Ureter (tissue), 1 donor: ENCODE measurements around the gene ATP7B. TPM values are rescaled to one million over a fixed set of nuclear protein-coding genes. Genes with fewer than 3 reads are reported as not detected.
"Not testable (repeated sequence)": the region's sequence is repeated elsewhere in the genome, so short reads cannot be mapped to it uniquely, and the experiment has no call there.

ENCODE experiments used
- DNase-seq: peaks from one replicate; pipeline ENCODE4 v3.0.0-alpha.2; 2020; ENCODE audit warnings: low spot score
- total RNA-seq: library from RNA; stranded (reverse); gene quantifications from one replicate; pipeline ENCODE4 v1.2.4, GENCODE V29; 2023
- donor health status: DM: yes; HTN: yes; CAD: no.

The ATP7B gene
- total RNA-seq, 1 donor from 2014 or later = 9.5 TPM

DNA sequence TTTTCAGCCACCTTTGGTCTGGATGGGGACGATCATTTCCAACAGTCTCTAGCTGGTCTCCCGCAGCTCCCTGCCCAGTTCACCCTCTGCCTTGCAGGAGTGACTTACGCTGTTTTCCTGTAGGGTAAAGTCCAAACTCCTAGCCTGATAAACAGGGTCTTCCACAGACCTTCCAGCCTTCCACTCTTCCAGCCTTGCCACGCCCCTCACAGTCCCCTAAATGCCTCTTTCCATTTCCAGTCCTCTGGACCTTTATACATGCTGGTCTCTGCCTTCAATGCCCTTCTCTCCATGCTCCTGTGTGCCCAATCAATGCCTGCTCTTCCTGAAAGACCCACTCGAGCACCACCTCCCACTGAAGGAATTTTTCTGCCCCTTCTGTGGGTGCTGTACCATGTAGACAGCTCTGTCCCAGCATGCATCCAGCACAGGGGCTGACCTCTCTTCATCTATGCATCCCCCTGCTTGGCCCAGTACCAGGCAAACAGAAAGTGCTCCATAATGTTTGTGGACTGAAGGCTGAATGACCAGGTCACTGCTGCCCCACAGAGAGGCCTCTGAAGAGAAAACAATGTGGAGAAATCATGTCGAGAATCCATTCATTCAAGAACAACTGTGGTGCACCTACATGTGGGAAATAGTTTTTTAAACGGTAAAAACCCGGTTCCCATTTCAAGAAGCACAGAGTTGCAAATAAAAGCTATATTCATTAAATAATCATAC lies 4.6 kb downstream of the ATP7B start:
- DNase-seq = no peak

DNA sequence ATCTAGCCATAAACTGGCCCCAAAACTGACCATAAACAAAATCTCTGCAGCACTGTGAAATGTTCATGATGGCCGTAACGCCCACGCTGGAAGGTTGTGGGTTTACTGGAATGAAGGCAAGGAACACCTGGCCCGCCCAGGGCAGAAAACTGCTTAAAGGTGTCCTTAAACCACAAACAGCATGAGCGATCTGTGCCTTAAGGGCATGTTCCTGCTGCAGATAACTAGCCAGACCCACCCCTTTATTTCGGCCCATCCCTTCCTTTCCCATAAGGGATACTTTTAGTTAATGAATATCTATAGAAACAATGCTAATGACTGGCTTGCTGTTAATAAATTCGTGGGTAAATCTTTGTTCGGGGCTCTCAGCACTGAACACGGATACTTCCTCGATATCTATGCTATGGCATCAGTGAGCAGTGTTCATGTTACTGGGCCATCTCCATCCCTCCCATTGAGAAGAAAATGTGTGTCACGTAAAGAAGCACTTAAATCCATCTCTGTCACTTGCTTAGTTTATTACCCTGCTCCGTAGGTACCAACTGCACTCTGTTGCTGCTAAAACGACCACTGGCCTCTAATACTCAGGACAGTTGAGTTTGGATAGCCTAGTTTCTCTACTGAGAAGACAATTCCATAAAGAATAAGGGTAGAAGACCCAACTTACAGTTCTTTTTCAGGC lies 5.3 kb downstream of the ATP7B start:
- DNase-seq = no peak

DNA sequence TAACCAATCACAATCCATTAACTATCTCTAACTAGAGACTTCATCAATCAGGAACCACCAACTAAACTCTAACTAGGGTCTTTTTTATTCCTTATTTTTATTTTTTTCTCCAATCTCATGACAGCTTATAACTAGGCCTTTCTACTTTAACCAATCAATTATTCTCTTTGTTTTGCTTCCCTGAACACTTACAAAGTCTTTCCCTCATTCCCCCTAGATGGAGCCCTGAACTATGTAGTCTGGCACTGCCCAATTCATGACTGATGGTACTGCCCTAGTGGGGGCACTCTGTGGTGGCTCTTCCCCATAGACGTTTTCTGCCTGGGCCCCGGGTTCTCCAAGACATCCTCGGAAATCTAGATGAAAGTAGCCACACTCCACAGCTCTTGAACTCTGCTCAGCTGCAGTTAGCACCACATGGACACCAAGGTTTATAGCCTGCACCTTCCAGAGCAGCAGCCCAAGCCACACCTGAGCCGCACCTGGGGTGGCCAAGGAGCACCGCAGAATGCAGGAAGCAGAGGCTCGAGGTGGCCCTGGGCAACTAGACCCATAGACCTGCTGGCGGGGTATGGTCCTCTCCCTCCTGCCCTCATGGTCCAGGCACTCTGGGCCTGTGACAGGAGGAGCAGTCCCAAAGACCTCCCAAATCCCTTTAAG lies 6.6 kb downstream of the ATP7B start:
- no peak for DNase-seq

DNA sequence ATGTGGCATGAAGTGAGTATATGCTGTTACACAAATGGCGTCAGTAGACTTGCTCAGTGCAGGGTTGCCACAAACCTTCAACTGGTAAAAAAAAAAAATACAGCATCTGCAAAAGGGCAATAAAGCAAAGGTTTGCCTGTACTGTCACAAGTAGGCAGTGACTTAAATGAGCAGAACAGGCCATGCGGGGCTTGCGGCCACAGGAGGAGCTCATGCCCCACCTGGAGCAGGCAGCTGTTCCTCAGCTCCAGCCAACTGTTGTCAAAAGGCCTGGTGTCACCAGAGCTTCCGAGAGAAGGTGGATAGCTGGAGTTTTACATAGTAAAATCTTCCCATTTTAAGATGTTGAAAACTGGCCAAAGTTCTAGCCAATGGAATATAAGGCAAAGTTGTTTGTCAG lies 7.7 kb downstream of the ATP7B start:
- DNase-seq = no peak

DNA sequence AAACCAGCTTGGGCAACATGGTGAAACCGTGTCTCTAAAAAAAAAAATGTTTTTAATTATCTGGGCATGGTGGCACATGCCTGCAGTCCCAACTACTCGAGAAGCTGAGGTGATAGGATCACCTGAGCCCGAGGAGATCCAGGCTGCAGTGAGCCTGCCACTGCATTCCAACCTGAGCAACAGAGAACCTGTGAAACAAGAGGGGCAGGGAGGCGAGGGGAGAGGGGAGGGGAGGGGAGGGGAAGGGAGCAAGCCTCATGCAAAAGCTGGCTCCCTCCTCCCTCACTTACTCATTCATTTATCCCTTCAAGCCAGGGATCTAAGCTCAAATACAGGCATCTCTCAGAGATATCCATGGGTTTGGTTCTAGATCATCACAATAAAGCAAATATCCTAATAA lies 8.9 kb downstream of the ATP7B start:
- no peak for DNase-seq

DNA sequence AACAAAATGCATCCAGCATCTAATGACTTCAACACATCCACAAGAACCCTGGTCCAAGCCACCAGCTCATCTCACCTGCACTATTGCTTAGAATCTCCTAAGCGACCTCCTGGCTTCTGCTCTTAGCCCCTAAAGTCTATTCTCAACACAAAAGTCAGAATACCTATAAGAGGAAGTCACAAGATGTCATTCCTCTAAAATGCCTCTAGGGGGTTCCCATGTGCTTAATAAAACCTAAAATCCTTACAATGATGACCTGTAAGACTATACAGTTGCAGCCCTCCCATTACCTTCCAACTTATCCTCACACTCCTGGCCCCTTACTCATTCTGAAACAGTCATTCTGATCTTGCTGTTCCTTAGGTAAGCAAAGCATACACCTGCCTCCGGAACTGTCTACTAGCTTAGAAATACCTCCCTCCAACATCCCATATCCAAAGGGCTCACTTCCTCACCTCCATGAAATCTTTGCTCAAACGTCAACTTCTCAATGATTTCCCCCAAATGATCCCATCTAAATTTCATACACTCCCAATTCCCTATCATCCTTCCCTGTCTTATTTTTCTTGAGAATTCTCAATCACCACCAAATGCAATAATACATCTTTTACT lies 10.0 kb downstream of the ATP7B start:
- no peak for DNase-seq

DNA sequence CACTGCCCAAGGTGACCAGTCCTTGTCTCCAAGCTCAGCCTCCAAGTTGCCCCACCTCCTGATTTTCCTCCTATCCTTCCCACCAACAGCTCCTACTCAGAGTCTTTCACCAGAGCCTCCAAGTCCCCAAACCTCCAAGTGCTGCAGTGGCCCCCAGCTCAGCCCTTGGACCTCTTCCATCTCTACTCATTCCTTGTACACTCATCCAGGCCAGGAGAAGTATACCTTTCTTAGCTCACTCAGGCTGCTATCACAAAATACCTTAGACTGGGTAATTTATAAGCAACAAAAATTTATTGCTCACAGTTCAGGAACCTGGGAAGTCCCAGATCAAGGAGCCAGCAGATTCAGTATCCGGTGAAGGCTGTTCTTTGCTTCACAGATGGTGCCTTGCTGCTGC lies 11.3 kb downstream of the ATP7B start:
- DNase-seq = no peak

DNA sequence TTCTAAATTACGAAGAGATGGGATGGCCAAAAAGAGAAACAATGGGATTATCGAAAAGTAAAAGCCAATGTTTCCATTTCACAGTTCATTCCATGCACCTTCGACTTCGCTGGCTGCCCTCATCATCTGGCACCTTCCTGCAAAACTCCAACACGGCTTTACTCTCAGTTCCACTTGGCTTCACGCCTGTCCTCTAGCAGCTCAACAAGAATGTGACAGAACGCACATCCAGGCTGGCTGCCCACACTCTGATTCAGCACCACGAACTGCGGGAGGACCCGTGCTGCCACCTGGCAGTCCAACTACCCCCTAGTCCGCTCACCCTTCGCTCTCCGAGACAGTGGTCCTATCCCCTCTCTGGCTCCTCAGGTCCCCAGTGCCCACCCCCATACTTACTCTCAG lies 11.7 kb downstream of the ATP7B start:
- DNase-seq = peak; percentile 55

DNA sequence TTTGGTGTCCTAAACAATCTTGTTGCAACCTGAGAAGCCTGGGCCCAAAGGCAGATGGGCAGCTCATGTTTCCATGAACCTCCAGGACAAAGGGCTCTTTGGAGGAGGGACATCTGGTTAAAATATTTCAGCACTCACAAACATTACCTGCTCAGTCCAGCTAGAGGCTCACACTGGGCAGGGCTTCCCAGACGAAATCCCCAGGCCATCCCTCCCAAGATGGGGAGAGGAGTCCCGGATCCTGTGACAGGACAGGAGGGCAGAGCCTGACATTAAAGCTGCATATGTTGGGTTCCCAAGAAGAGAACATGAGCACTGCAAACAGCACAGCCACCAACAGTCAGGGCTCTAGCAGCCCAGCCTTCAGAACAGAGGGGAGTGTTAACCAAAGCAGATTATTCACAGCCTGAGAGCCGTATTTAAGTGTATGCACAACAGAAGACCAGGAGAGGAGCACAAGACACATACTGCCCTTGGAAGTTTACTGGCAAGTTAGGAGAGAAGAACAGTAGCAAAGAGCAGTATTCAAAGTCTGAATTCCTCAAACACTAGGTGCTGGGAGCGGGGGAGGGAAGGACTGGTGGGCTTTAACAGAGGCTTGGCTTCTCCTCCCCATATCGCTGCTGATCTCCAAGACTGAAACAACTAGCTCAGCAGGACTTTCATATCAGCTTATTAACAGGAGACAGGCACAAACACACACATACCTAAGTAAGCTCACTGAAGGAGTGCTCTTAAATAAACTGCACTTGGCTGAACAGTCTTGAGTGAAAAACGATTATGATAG lies 12.3 kb downstream of the ATP7B start:
- DNase-seq = no peak

DNA sequence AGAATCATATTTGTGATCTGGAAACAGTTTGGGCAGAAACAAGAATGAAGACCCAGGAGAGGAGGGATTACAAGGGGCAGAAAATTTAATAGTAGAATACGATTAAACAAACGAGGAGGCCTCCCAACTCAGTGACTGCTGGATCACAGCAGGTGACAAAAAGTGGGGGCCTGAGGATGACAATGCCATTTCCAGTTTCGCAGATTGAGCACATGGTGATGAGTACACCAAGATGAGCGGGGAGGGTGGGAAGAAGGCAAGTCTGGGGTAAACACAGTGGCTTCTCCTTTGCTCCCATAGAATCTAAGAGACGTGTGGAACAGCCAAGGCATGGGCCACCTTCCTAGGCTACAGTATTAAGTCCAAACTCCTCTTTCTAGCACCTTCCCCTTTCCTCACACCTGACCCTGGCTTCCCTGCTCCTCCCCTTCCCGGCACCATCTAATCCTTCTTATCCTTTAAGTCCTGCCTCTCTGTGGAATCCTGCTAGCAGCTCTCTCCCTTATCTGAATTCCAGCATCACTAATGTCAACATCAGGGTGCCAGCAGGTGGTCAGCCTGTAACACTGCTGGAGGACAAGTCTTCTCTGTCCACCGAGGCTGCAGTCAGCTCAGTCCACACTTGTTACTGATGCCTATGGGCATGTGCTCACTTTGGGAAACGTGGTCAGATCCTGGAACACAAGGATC lies 13.5 kb downstream of the ATP7B start:
- DNase-seq = no peak

DNA sequence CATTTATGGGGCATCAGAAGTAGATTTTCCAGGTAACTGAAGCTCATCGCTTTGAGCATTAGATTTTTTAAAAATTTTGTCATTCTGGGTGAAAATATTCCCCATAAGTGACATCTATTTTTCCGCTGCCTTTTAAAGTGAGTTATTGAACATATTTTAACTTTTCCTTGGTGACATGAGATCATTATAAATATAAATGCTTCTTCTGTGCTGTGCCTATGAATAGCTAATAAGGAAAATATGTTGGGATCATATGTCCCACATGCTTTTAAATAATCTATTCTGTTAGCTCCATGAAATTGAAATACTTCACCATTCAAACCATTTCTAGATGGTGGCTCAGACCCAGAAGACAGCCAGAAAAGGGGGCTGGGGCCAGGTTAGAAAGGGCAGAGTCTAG lies 14.1 kb downstream of the ATP7B start:
- DNase-seq = no peak

DNA sequence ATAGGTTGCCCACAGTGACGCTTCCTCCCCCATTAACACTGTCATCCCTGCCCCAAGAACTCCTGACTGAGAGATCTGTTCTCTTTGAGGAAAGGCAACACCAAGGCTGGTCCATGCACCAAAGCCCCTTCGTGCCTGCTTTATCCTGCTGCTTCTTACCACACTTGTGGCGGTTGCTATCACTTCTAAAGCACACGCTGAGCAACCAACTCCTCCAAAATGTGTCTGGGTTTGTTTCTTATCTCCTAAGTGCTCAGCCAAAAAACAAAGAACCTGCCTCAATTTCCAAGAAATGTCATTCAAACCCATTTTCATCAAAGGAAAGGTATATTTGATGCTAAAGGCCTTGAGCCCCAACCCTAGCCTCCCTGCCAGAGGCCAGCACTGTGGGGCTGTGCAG lies 14.6 kb downstream of the ATP7B start:
- no peak for DNase-seq

DNA sequence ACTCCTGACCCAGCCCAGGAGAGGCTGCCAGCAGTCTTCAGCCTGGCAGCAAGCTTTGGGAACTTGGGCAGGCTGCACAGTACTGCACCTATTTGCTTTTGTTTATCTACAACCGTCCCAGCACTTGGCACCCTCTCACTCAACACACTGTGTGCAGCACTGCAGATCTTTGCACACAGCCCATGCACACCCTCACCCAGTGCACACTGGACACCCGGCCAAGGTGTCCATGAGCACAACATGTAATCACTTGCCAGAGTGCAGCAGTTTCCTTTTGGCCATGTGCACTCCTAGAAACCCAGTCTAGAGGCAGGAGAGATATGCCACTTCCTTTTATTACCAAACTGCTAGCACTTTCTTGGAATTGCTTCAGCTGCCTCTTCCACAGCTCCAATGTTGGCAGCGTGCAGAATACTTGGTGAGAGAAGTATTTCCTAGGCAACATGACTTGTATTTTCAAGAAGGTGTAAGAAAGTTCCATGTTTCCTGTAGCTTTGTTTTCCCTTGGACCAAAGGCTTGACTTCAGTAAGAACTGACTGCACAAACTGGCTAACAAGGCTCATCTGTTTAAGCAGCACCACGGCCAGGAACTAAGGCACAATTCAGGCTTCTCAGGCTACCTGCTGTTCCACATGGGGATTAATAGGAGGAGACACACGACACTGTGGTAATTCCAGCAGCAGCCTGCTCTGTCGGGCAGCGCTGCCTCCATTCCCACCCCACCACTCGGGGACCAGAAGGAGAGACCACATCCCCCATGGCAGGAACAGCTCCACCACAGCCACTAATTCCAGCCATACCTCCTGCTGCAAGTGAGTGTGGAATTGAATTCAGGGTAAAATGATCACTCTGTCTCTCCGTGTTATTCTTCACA lies 15.3 kb downstream of the ATP7B start:
- DNase-seq = peak; percentile 61

DNA sequence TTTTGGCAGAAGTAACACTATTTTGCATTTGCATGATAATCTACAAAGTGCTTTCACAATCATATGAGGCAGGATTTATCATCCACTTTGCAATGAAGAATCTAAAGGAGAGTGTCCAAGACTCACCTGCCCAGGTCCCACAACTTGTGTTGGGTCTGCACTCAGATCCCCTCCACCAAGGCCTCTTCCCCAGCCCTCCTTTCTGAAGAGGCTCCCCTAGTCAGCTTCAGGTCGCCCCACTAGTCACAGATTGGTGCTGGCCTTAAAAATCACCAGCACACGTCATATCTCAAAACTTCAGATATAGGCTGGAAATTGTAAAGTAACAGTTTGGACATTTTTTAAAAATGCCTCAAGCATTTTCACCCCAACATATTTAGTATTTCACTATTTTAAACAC lies 17.5 kb downstream of the ATP7B start:
- DNase-seq = no peak

DNA sequence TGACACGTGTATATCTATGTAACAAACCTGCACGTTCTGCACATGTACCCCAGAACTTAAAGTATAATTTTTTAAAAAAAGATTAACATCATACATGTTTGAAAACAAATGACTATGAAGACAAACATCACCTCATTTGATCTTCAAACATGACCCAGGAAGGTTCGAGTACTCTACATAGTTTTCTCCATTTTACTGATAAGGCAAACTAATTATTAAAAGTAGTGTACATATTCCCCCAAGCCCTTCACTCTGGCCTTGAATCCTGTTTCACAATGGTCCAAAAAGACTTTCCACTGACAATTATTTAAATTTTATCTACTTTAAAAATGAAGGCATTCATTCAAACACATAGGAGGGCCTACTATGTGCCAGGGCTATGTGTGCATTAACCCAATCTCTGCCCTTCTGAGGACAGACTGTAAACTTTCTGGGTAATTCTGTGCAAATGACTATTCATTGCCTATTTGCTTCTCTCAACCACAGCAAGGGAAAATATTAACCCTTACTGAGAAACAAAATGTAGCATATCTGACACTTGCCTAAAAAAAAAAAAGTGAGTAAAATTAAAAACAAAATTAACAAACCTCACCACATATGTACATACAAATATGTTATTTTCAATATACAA lies 22.1 kb downstream of the ATP7B start:
- no peak for DNase-seq

DNA sequence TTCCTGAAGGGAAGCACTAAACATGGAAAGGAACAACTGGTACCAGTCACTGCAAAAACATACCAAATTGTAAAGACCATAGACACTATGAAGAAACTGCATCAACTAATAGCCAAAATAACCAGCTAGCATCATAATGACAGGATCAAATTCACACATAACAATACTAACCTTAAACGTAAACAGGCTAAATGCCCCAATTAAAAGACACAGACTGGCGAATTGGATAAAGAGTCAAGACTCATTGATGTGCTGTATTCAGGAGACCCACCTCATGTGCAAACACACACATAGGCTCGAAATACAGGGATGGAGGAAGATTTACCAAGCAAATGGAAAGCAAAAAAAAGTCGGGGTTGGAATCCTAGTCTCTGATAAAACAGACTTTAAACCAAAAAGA lies 26.3 kb downstream of the ATP7B start:
- DNase-seq = not testable (repeated sequence)

DNA sequence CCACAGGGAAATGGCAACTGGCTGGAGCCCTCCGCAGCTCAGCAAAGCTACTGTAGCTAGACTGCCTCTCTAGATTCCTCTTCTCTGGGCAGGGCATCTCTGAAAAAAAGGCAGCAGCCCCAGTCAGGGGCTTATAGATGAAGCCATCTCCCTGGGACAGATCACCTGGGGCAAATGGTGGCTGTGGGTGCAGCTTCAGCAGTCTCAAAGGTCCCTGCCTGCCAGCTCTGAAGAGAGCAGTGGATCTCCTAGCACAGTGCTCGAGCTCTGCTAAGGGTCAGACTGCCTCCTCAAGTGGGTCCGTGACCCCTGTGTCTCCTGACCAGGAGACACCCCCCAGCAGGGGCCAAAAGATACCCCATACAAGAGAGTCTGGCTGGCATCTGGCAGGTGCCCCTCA lies 28.0 kb downstream of the ATP7B start:
- DNase-seq = not testable (repeated sequence)

DNA sequence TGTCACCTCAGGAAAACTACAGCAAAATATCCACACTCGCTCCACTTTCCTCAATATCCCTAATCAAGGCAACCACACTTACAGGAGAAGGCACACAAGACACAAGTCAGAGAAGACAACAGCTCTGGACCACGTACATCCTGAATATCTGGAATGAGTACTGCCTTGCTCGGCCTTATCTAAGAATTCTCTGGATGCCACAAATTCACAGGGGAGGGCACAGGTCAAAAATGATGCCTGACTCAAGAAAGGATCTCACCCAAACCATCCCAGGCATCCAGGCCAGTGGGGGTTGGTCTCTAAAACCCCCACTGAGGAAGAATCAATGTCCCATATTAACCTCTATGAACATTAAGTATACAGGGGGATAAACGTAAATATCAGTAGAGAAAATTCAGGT lies 29.9 kb downstream of the ATP7B start:
- no peak for DNase-seq

DNA sequence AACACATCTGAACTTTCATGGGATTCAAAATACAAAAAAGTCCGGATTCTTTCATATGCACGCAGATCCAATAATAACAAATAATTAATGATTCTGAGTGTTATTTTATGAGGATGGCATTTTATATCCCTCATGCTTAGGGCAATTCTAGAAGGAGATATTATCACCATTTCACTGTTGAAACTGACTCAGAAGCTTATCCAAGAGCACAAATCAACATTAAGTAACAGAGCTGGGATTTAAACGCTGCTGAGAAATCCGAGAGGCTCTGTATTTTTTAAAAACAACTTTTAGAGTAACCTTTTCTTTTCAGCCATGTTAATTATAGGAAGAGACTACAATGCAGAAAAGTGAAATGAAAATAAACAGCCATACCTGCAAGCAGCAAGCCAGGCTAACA lies 30.3 kb downstream of the ATP7B start:
- no peak for DNase-seq
